H1 (cell line): ENCODE results near the gene EXOSC10. TPM values are rescaled to one million over a fixed set of nuclear protein-coding genes. Genes with fewer than 3 reads are reported as not detected.

Experiments used
- ASH2L ChIP-seq: fragments of 200-600, 300-600 bp; sonication (generic); IDR thresholded peaks from one replicate; pipeline ENCODE4 v1.7.1; 2017; ENCODE audit warnings: low read length
- SRF ChIP-seq: IDR thresholded peaks from 2 replicates; pipeline ENCODE4 v1.6.1; 2011; ENCODE audit warnings: mild to moderate bottlenecking, low read depth, low read length, moderate library complexity
- polyA plus RNA-seq, 7 experiments: library from polyadenylated mRNA; depleted of rRNA in 3 of 7; stranded (reverse) in 5 of 7; unstranded in 2 of 7; fragments of >200 nt in 5 of 7; fragments of 200-250 nt in 2 of 7; gene quantifications; 1 replicate in 5 of 7; 2 replicates in 1 of 7; 4 replicates in 1 of 7; pipeline versions ENCODE4 v1.2.1 to v1.2.3, GENCODE V29; 2011 to 2013; ENCODE audit warnings: missing spikeins in 2 of 7, mixed read lengths in 2 of 7
- total RNA-seq: library from RNA; stranded (reverse); fragmentation: NEBNext Ultra II Directional; extraction: Animal tissue kit (Norgen Biotek cat#: 25700); gene quantifications from 2 replicates; pipeline ENCODE4 v1.2.1, GENCODE V29; 2021
- TF ChIP-seq, protein P1 (sequence below): fragments of 300-600 bp; sonication (generic); IDR thresholded peaks from 2 replicates; pipeline ENCODE4 v1.7.1; 2012; ENCODE audit warnings: low read length, moderate library complexity, mild to moderate bottlenecking, inconsistent platforms; ENCODE audit not compliant: insufficient replicate concordance
- TF ChIP-seq, protein P2 (sequence below): IDR thresholded peaks from 2 replicates; pipeline ENCODE4 v1.6.1; 2012; ENCODE audit warnings: low read length, inconsistent platforms
- TF ChIP-seq, protein P3 (sequence below), 3 experiments: IDR thresholded peaks; 1 replicate in 2 of 3; 2 replicates in 1 of 3; pipeline versions ENCODE4 v1.5.1 to v1.6.1; 2011; ENCODE audit warnings: low read length in 3 of 3, mild to moderate bottlenecking in 3 of 3, inconsistent platforms in 2 of 3, low read depth in 1 of 3, moderate library complexity in 1 of 3; ENCODE audit not compliant: insufficient read depth in 1 of 3; ENCODE audit errors: control extremely low read depth in 1 of 3

The EXOSC10 gene
- total and polyA plus RNA-seq, 2 of the 8 experiments (the other 6 are each of a cell fraction or from before 2014, with no cell fraction given), result 57.9 to 86.1 TPM

DNA sequence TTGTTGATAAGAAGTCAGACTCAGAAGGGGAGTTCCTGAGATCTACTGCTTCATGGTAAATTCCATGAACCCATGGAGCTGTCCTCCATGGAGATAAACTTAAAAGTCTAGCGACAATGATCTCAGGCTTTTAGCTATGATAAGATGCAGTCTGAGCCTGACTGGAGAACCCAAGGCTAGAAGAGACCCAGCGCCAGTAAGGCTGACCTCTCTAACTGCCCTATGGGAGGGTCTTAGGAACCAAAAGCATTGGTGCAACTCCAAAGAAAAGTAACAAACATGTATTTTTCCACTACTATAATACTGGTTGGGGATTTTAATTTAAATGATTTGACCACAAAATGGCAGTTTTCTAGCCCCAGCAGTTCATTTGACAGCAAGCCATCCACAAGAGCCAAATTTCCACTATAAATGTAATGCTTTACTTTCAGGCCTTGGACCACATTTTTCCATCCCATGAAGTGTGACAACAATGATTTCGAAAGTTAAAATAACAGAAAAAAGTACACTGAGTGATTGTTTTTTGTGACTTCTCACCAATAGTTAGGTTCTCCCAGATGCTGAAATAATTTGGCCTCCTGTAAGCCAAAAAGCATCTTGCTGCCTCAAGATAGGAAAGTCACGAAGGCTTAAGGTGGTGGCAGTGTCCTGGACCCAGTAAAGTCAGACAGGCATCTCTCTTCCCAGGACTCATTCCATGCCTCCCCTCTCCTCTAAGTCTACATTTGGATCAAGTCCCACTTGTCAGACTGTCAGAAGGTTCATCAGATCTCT, 43.1 kb upstream of the EXOSC10 start (continued):
- TF ChIP-seq, protein P1, sequence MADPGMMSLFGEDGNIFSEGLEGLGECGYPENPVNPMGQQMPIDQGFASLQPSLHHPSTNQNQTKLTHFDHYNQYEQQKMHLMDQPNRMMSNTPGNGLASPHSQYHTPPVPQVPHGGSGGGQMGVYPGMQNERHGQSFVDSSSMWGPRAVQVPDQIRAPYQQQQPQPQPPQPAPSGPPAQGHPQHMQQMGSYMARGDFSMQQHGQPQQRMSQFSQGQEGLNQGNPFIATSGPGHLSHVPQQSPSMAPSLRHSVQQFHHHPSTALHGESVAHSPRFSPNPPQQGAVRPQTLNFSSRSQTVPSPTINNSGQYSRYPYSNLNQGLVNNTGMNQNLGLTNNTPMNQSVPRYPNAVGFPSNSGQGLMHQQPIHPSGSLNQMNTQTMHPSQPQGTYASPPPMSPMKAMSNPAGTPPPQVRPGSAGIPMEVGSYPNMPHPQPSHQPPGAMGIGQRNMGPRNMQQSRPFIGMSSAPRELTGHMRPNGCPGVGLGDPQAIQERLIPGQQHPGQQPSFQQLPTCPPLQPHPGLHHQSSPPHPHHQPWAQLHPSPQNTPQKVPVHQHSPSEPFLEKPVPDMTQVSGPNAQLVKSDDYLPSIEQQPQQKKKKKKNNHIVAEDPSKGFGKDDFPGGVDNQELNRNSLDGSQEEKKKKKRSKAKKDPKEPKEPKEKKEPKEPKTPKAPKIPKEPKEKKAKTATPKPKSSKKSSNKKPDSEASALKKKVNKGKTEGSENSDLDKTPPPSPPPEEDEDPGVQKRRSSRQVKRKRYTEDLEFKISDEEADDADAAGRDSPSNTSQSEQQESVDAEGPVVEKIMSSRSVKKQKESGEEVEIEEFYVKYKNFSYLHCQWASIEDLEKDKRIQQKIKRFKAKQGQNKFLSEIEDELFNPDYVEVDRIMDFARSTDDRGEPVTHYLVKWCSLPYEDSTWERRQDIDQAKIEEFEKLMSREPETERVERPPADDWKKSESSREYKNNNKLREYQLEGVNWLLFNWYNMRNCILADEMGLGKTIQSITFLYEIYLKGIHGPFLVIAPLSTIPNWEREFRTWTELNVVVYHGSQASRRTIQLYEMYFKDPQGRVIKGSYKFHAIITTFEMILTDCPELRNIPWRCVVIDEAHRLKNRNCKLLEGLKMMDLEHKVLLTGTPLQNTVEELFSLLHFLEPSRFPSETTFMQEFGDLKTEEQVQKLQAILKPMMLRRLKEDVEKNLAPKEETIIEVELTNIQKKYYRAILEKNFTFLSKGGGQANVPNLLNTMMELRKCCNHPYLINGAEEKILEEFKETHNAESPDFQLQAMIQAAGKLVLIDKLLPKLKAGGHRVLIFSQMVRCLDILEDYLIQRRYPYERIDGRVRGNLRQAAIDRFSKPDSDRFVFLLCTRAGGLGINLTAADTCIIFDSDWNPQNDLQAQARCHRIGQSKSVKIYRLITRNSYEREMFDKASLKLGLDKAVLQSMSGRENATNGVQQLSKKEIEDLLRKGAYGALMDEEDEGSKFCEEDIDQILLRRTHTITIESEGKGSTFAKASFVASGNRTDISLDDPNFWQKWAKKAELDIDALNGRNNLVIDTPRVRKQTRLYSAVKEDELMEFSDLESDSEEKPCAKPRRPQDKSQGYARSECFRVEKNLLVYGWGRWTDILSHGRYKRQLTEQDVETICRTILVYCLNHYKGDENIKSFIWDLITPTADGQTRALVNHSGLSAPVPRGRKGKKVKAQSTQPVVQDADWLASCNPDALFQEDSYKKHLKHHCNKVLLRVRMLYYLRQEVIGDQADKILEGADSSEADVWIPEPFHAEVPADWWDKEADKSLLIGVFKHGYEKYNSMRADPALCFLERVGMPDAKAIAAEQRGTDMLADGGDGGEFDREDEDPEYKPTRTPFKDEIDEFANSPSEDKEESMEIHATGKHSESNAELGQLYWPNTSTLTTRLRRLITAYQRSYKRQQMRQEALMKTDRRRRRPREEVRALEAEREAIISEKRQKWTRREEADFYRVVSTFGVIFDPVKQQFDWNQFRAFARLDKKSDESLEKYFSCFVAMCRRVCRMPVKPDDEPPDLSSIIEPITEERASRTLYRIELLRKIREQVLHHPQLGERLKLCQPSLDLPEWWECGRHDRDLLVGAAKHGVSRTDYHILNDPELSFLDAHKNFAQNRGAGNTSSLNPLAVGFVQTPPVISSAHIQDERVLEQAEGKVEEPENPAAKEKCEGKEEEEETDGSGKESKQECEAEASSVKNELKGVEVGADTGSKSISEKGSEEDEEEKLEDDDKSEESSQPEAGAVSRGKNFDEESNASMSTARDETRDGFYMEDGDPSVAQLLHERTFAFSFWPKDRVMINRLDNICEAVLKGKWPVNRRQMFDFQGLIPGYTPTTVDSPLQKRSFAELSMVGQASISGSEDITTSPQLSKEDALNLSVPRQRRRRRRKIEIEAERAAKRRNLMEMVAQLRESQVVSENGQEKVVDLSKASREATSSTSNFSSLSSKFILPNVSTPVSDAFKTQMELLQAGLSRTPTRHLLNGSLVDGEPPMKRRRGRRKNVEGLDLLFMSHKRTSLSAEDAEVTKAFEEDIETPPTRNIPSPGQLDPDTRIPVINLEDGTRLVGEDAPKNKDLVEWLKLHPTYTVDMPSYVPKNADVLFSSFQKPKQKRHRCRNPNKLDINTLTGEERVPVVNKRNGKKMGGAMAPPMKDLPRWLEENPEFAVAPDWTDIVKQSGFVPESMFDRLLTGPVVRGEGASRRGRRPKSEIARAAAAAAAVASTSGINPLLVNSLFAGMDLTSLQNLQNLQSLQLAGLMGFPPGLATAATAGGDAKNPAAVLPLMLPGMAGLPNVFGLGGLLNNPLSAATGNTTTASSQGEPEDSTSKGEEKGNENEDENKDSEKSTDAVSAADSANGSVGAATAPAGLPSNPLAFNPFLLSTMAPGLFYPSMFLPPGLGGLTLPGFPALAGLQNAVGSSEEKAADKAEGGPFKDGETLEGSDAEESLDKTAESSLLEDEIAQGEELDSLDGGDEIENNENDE, result no peak
- TF ChIP-seq, protein P2, sequence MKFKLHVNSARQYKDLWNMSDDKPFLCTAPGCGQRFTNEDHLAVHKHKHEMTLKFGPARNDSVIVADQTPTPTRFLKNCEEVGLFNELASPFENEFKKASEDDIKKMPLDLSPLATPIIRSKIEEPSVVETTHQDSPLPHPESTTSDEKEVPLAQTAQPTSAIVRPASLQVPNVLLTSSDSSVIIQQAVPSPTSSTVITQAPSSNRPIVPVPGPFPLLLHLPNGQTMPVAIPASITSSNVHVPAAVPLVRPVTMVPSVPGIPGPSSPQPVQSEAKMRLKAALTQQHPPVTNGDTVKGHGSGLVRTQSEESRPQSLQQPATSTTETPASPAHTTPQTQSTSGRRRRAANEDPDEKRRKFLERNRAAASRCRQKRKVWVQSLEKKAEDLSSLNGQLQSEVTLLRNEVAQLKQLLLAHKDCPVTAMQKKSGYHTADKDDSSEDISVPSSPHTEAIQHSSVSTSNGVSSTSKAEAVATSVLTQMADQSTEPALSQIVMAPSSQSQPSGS, result no peak
- TF ChIP-seq SRF, result no peak
- TF ChIP-seq, protein P3, sequence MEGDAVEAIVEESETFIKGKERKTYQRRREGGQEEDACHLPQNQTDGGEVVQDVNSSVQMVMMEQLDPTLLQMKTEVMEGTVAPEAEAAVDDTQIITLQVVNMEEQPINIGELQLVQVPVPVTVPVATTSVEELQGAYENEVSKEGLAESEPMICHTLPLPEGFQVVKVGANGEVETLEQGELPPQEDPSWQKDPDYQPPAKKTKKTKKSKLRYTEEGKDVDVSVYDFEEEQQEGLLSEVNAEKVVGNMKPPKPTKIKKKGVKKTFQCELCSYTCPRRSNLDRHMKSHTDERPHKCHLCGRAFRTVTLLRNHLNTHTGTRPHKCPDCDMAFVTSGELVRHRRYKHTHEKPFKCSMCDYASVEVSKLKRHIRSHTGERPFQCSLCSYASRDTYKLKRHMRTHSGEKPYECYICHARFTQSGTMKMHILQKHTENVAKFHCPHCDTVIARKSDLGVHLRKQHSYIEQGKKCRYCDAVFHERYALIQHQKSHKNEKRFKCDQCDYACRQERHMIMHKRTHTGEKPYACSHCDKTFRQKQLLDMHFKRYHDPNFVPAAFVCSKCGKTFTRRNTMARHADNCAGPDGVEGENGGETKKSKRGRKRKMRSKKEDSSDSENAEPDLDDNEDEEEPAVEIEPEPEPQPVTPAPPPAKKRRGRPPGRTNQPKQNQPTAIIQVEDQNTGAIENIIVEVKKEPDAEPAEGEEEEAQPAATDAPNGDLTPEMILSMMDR (IDR thresholded peaks at IDR 0.05; ENCODE audit: control extremely low read depth in 1 of 3, insufficient read depth in 1 of 3, low read depth in 1 of 3, low read length in 3 of 3), result no peak
- TF ChIP-seq ASH2L, result no peak
- TF ChIP-seq, all 59 proteins: peak for 0
